Liver (tissue), 2 donors: Measurements from ENCODE around the gene RIN1.

Experiments
- EGR1 ChIP-seq, 2 donors: IDR thresholded peaks; 2 replicates each; pipeline ENCODE4 v1.6.1; 2016 to 2018; ENCODE audit warnings: antibody characterized with exemption in 2 of 2, low read depth in 2 of 2
- HNF4G ChIP-seq: IDR thresholded peaks from 2 replicates; pipeline ENCODE4 v1.6.1; 2016; ENCODE audit warnings: antibody characterized with exemption
- MAX ChIP-seq: IDR thresholded peaks from 2 replicates; pipeline ENCODE4 v1.6.1; 2016; ENCODE audit warnings: antibody characterized with exemption
- TAF1 ChIP-seq: conservative IDR thresholded peaks from 2 replicates; pipeline ENCODE4 v1.6.1; 2016; ENCODE audit warnings: antibody characterized with exemption, mild to moderate bottlenecking
- YY1 ChIP-seq: IDR thresholded peaks from 2 replicates; pipeline ENCODE4 v1.6.1; 2016; ENCODE audit warnings: antibody characterized with exemption, mild to moderate bottlenecking
- donor health status: healthy.

- TF ChIP-seq HNF4G (no peak), EGR1 (IDR thresholded peaks at IDR 0.05; ENCODE audit: low read depth in 2 of 2) (no peak), MAX (no peak), TAF1 (no peak), YY1 (no peak)
Observed at GRCh38 chr11:66283461-66284105, 52.7 kb downstream of the RIN1 start.
